PC-3 (cell line): ENCODE results near the gene DOLK.

ENCODE experiments used
- CTCF ChIP-seq: fragments of 300-600 bp; sonication (generic); conservative IDR thresholded peaks from 2 replicates; pipeline ENCODE4 v1.5.1; 2017; ENCODE audit warnings: antibody characterized with exemption, low read depth, mild to moderate bottlenecking, low read length
- EZH2 ChIP-seq: fragments of 300-600 bp; sonication (generic); IDR thresholded peaks from one replicate; pipeline ENCODE4 v1.6.1; 2017; ENCODE audit warnings: antibody characterized with exemption, mild to moderate bottlenecking, low read length; ENCODE audit not compliant: unreplicated experiment
- EZH2phosphoT487 ChIP-seq: fragments of 300-600 bp; sonication (generic); IDR thresholded peaks from 2 replicates; pipeline ENCODE4 v1.6.1; 2018; ENCODE audit warnings: mild to moderate bottlenecking, antibody characterized with exemption, low read length, borderline replicate concordance

- no peak for TF ChIP-seq CTCF
- no peak for TF ChIP-seq EZH2
- TF ChIP-seq EZH2phosphoT487, result no peak
Observed at GRCh38 chr9:128987805-128988204, 40.4 kb upstream of the DOLK start.
